HCT116 (cell line): Measurements from ENCODE around the gene URAD.

Experiments
- ATF3 ChIP-seq: IDR thresholded peaks from 2 replicates; pipeline ENCODE4 v1.6.1; 2012
- CEBPB ChIP-seq: IDR thresholded peaks from 2 replicates; pipeline ENCODE4 v1.6.1; 2012; ENCODE audit warnings: low read depth
- CTCF ChIP-seq, 3 experiments: fragments of 200-600 bp in 1 of 3; sonication (generic) in 1 of 3; IDR thresholded peaks in 2 of 3; conservative IDR thresholded peaks in 1 of 3; 2 replicates each; pipeline ENCODE4 v1.5.1; 2012 to 2017; ENCODE audit warnings: low read depth in 2 of 3, low read length in 2 of 3, antibody characterized with exemption in 1 of 3, borderline replicate concordance in 1 of 3, control low read depth in 1 of 3, mild to moderate bottlenecking in 1 of 3, mixed read lengths in 1 of 3, mixed run types in 1 of 3, moderate library complexity in 1 of 3; ENCODE audit not compliant: insufficient read depth in 1 of 3
- EZH2 ChIP-seq: fragments of 200-600 bp; sonication (generic); IDR thresholded peaks from 2 replicates; pipeline ENCODE4 v1.6.1; 2017; ENCODE audit warnings: antibody characterized with exemption, mixed run types
- EZH2phosphoT487 ChIP-seq: fragments of 200-600 bp; IDR thresholded peaks from 2 replicates; pipeline ENCODE4 v1.6.1; 2018; ENCODE audit warnings: antibody characterized with exemption, borderline replicate concordance
- FOSL1 ChIP-seq: IDR thresholded peaks from 2 replicates; pipeline ENCODE4 v1.6.1; 2012; ENCODE audit warnings: low read depth
- JUND ChIP-seq: IDR thresholded peaks from 2 replicates; pipeline ENCODE4 v1.6.1; 2012
- MAX ChIP-seq: IDR thresholded peaks from 2 replicates; pipeline ENCODE4 v1.6.1; 2012
- POLR2A ChIP-seq: IDR thresholded peaks from 2 replicates; pipeline ENCODE4 v1.7.0; 2011; ENCODE audit warnings: borderline replicate concordance; ENCODE audit not compliant: insufficient read depth, insufficient read length; ENCODE audit errors: extremely low read depth
- RAD21 ChIP-seq: IDR thresholded peaks from 2 replicates; pipeline ENCODE4 v1.6.1; 2012; ENCODE audit warnings: low read depth, mild to moderate bottlenecking
- TCF7L2 ChIP-seq: IDR thresholded peaks from 2 replicates; pipeline ENCODE4 v1.7.0; 2011; ENCODE audit warnings: borderline replicate concordance, inconsistent platforms; ENCODE audit not compliant: insufficient read depth, insufficient read length; ENCODE audit errors: extremely low read depth
- ZBTB33 ChIP-seq: IDR thresholded peaks from 2 replicates; pipeline ENCODE4 v1.6.1; 2011; ENCODE audit warnings: mild to moderate bottlenecking, low read length, moderate library complexity; ENCODE audit not compliant: insufficient replicate concordance; ENCODE audit errors: extremely low read depth

GRCh38 chr13:27942972-27943371 lies 45.5 kb downstream of the URAD start:
- TF ChIP-seq CTCF (IDR thresholded peaks at IDR 0.05 in 2 of 3, conservative IDR thresholded peaks at IDR 0.05 in 1 of 3; ENCODE audit: borderline replicate concordance in 1 of 3, insufficient read depth in 1 of 3, low read depth in 2 of 3, low read length in 2 of 3) (no peak), EZH2phosphoT487 (no peak), RAD21 (no peak), EZH2 (no peak), ATF3 (no peak), MAX (no peak), CEBPB (no peak), FOSL1 (no peak), ZBTB33 (no peak), JUND (no peak), POLR2A (no peak), TCF7L2 (no peak)
